ENCODE results near the gene TIAM1. TPM values are rescaled to one million over a fixed set of nuclear protein-coding genes. Genes with fewer than 3 reads are reported as not detected.

Gene TIAM1
- total and polyA plus RNA-seq, 8 donors: 1.1 to 19.8 (median 3.3) TPM

DNA sequence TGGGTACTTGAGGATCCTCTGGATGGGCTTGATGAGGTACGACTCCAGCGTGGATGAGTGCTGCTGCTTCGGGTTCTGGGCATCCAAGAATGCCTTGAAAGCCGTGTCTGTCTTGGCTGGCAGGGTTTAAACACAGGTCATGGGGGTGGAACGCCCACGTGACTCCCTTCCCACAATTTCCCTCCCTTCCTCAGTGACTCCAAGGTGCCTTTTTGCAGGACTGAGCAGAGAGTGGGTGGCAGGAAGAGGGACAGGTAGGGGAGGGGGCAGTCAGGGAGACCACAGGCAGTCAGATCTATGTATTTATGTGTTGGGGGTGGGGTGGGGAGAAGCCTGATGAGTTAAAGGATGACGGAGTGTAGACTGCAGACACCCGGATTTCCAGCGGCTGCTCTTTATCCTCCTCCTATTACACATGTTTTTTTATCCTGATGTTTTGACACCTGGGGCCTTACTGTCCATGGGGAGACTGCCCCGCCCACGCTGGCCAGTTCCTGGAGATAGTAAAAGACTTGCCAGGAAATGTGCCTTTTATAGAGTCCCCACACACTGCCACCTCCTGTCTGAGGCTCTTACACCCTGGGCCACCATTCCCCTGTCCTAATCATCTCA, 202.6 kb downstream of the TIAM1 start:
- intact Hi-C loops (cut with DNase I; ENCODE audit: low total_unique reads): no loop called here
- TF ChIP-seq POLR2A (IDR thresholded peaks at IDR 0.05): no peak
- TF ChIP-seq EP300 (IDR thresholded peaks at IDR 0.05): no peak
- TF ChIP-seq POLR2AphosphoS5 (IDR thresholded peaks at IDR 0.05): no peak
- no peak for TF ChIP-seq CTCF (IDR thresholded peaks at IDR 0.05)
- DNase-seq: no peak
- no peaks in the 10 kb centered on the region for H3K36me3 ChIP-seq
- no peak overlapping the region for H3K4me3 ChIP-seq
- WGBS, 5 donors: 77 to 82% (median 81%) methylated on average over 11 of the region's 11 CpGs
- H3K4me1 ChIP-seq: peaks cover 0 to 9% (median 0%) of the 10 kb centered on the region in 4 donors
- no peaks in the 10 kb centered on the region for H3K27me3 ChIP-seq
- H3K9me3 ChIP-seq: no peaks in the 10 kb centered on the region
- H3K27ac ChIP-seq: no peak overlapping the region

- H3K4me1 ChIP-seq: peaks cover 0 to 8% (median 0%) of the 10 kb centered on the region in 4 donors
- no peak overlapping the region for H3K27ac ChIP-seq
- H3K36me3 ChIP-seq: no peaks in the 10 kb centered on the region
- no peak for DNase-seq
- H3K27me3 ChIP-seq: no peaks in the 10 kb centered on the region
- H3K4me3 ChIP-seq: no peak overlapping the region
- intact Hi-C loops (cut with DNase I; ENCODE audit: low total_unique reads): no loop called here
- H3K9me3 ChIP-seq: no peaks in the 10 kb centered on the region
- no peak for TF ChIP-seq EP300 (IDR thresholded peaks at IDR 0.05)
- no peak for TF ChIP-seq CTCF (IDR thresholded peaks at IDR 0.05)
- no peak for TF ChIP-seq POLR2A (IDR thresholded peaks at IDR 0.05)
- TF ChIP-seq POLR2AphosphoS5 (IDR thresholded peaks at IDR 0.05): no peak
Measured at GRCh38 chr21:31140676-31141075, 203.4 kb downstream of the TIAM1 start.

DNA sequence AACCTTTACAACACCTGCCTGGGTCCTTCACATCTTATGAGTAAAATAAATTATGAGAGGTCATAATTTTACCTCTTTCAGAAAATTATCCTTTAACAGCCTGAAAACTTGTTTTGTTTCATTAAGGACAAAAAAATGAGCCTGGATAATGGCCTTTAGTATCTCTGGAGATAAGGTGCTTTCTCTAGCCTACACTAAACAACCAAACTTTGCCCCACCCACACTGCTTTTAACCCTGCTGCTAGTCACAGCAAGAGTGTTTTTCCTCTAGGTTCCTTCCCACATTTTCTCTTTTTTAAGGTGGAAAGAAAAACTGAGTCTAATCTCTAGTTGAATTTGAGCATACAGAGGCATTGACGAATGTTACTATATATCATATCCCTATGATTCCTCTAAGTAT, 204.0 kb downstream of the TIAM1 start:
- Histone ChIP-seq H3K36me3 (no peaks in the 10 kb centered on the region), H3K4me1 (peaks cover 0 to 2% (median 0%) of the 10 kb centered on the region in 4 donors), H3K27ac (no peak overlapping the region), H3K9me3 (no peaks in the 10 kb centered on the region), H3K4me3 (no peak overlapping the region), H3K27me3 (no peaks in the 10 kb centered on the region)
- DNase-seq: no peak
- intact Hi-C loops (cut with DNase I; ENCODE audit: low total_unique reads): no loop called here
- 23 to 54% (median 44%) methylated on average over 1 of the region's 1 CpG for WGBS, 5 donors
- TF ChIP-seq POLR2A (IDR thresholded peaks at IDR 0.05) (no peak), CTCF (IDR thresholded peaks at IDR 0.05) (no peak), POLR2AphosphoS5 (IDR thresholded peaks at IDR 0.05) (no peak), EP300 (IDR thresholded peaks at IDR 0.05) (no peak)

DNA sequence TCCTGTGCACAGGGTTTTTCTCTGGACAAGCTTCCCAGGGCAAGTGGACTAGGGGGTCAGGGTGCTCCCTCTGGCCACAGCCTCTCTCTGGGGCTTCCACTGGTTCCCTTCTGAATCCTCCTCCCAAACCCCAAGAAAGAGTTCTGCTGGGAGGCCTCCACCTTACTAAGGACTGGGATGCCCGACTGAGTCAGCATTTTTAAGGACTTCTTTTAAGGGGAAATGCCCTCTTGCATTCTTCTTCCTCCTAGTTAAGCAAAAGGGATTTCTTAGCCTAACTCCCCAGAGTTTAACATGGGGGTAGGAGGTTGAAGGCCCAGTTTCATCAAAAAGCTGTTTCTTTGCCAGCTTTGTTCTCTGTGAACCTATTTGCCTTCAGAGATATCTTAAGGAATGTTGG, 206.1 kb downstream of the TIAM1 start:
- Histone ChIP-seq H3K27me3 (no peaks in the 10 kb centered on the region), H3K4me3 (no peak overlapping the region), H3K27ac (no peak overlapping the region), H3K4me1 (peaks cover 0 to 1% (median 0%) of the 10 kb centered on the region in 4 donors), H3K9me3 (no peaks in the 10 kb centered on the region), H3K36me3 (no peaks in the 10 kb centered on the region)
- TF ChIP-seq CTCF (IDR thresholded peaks at IDR 0.05) (no peak), EP300 (IDR thresholded peaks at IDR 0.05) (no peak), POLR2A (IDR thresholded peaks at IDR 0.05) (no peak), POLR2AphosphoS5 (IDR thresholded peaks at IDR 0.05) (no peak)
- no peak for DNase-seq
- intact Hi-C loops (cut with DNase I; ENCODE audit: low total_unique reads): no loop called here
- 69 to 81% (median 75%) methylated on average over 1 of the region's 1 CpG for WGBS, 5 donors

Data from stomach (tissue), 9 donors.